Stimulated activated CD4-positive, alpha-beta T cell treated with anti-CD3 and anti-CD28 coated beads, Interleukin-12 subunit alpha, Interleukin-12 subunit beta, amount 100 ng/mL, for 24 hours (primary cell): ENCODE results near the gene LAT.
"Not testable (repeated sequence)": the region's sequence is repeated elsewhere in the genome, so short reads cannot be mapped to it uniquely, and the experiment has no call there.

Experiments used
- DNase-seq, 2 experiments: peaks; one replicate each; pipeline ENCODE4 v3.0.0-alpha.2; 2020; ENCODE audit warnings: low read depth in 2 of 2

The LAT gene

DNA sequence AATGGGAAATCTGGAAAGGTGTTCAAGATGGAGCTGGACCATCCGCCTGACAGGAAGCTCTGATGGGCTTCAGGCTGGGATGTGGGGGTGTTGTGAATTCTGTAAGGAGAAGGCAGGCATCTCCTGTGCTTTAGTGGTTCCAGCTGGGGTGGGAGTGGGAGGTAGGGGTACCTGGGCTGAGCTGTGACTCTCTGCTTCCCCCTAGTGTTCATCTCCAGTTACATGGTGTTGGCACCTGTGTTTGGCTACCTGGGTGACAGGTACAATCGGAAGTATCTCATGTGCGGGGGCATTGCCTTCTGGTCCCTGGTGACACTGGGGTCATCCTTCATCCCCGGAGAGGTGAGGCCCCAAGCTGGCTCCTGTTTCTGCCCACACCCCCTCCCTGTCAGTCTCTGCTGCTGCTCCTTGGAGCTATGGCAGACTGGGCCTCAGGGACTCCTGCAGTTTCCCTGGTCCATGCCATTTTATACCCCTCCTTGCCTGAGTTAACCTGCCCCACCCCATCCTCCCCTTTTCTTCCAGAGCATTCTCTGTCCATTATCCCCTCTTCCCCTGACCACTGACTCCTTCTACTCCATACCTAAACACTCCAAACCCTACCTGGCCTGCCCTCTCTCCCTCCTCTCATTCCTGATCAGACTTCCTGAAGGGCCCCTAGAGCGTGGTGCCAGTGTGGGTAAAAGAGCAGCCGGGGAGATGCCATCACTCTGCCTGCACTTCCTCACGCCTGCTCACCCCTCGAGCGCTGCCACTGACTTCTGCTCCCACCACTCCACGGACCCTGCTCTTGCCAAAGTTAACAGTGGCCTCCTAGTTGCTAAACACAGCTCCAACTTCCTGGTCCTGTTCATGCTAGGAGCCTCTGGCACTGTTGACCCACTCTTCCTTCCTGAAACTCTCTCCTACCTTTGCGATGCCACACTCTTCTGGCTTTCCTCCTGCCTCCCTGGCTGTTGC is 6.9 kb upstream of the LAT start:
- no peak for DNase-seq

DNA sequence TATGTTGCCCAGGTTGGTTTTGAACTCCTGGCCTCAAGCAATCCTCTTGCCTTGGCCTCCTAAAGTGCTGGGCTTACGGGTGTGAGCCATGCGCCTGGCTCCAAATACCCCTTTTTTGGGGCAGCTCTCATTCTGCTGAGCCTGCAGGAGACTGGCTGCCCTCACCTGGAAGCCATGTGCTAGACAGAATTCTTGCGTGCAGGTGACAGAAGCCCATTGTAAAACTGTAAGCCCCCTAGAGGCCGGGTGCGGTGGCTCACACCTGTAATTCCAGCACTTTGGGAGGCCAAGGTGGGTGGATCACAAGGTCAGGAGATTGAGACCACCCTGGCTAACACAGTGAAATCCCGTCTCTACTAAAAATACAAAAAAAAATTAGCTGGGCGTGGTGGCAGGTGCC is 4.5 kb upstream of the LAT start:
- DNase-seq: not testable (repeated sequence)

DNA sequence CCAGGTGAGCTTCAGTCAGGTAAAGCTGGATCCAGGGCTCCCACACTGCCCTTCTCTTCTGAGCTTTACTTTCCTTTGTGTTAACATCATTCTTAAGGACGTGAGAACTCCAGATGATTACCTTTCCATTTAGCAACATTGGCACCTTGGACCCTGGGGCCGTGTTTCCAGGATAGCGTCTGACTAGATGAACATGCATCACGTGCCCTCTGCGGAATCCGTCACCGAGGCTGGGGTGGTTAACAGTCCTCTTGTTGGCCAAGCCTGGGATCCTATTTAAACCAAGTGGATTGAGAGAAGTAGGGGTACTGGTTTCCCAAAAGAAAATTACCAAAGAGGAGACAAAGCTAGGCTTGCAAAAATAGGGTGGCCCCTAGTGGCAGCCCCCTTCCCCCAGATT is 3.9 kb upstream of the LAT start:
- no peak for DNase-seq

DNA sequence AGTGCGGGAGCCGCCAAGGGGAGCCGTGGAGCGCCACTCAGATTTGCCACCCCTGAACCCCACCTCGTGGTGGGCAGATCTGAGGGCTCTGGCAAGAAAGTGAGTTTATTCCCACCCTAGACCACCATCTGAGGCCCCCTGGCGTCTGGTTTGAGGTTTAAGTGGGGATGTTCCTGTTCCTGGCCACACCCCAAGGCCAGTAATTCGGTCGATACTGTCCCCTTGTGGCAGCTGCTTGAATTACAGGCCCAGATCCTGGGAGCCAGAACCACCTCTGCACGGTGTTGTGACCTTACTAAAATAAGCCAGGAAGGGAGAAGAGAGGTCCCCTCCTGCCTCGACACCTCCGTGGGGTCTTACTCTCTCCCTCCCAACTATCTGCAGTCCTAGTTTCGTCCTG is 3.3 kb upstream of the LAT start:
- DNase-seq: peak in 1 of 2 experiments; percentile 57

DNA sequence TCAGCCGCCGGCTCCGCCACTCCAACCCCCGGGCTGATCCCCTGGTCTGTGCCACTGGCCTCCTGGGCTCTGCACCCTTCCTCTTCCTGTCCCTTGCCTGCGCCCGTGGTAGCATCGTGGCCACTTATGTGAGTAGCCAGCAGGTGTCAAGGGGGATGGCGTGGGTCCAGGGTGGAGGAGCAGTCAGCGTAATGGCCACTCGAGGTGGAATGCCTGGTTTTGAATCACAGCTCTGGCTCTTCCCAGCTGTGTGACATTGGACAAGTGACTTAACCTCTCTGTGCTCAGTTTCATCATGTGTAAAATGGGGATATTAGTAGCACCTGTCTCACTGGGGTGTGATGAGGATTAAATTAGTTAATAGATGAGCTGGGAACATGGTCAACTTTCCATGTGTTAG is 2.4 kb upstream of the LAT start:
- DNase-seq: no peak

DNA sequence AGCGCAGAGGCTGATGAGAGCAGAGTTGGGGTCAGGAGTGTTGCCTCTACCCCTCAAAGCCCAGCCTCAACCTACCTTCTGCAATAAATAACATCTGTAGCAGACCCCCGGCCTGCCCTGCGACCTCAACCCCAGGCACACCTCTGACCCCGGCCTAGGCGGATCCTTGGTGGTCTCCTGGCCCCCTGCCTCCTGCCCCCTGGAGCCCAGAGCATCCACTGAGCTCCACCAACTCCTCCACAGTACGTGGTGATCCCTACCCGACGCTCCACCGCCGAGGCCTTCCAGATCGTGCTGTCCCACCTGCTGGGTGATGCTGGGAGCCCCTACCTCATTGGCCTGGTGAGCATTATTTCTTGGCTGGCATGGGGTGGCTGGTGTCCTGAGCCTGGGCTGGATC is 1.9 kb upstream of the LAT start:
- DNase-seq: no peak

DNA sequence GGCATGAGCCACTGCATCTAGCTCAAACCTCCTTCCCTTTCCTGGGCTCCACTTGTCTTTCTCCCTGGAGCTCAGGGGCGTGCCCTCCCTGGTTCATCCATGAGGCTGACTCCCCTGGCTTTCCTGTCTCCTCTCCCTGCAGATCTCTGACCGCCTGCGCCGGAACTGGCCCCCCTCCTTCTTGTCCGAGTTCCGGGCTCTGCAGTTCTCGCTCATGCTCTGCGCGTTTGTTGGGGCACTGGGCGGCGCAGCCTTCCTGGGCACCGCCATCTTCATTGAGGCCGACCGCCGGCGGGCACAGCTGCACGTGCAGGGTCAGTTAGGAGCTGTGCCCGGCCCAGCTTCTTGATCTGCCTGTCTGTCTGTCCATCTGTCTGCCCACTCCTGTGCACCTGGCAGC is 1.2 kb upstream of the LAT start:
- no peak for DNase-seq

DNA sequence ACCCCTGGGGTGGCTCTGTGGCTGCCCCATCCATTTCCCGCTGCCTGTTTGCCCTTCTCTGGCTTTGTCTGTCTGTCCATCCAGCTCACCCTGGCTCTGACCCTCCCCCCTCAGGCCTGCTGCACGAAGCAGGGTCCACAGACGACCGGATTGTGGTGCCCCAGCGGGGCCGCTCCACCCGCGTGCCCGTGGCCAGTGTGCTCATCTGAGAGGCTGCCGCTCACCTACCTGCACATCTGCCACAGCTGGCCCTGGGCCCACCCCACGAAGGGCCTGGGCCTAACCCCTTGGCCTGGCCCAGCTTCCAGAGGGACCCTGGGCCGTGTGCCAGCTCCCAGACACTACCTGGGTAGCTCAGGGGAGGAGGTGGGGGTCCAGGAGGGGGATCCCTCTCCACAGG is 761 bp upstream of the LAT start:
- no peak for DNase-seq

DNA sequence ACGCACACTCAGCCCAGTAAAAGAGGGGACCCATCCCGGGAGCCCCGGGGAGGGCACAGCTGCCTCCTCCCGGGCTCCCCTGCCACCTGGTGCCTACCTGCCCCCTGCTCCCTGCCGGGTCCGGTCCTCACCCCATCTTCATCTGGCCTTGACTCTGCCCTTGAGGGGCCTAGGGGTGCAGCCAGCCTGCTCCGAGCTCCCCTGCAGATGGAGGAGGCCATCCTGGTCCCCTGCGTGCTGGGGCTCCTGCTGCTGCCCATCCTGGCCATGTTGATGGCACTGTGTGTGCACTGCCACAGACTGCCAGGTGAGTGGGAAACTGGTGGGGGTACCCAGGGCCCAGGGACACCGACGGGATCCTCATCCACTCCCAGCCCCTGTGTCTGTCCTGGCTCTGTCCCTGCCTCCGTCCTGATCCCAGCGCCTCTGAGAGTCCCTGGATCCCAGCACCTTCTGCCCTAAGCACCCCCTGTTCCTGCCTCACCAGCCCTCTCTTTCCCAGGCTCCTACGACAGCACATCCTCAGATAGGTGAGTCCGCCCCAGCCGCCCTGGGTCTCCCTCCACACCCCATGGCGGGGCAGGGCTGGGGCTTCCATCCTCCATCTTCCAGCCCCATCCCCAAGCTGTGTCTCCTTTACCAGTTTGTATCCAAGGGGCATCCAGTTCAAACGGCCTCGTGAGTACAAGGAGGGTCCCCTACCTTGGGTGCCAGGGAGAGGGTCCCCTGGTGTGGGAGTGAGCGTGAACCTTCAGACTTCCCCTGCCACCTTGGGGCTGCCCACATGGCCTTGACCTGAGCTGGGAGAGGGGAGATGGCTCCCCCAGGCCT is 574 bp downstream of the LAT start:
- no peak for DNase-seq

DNA sequence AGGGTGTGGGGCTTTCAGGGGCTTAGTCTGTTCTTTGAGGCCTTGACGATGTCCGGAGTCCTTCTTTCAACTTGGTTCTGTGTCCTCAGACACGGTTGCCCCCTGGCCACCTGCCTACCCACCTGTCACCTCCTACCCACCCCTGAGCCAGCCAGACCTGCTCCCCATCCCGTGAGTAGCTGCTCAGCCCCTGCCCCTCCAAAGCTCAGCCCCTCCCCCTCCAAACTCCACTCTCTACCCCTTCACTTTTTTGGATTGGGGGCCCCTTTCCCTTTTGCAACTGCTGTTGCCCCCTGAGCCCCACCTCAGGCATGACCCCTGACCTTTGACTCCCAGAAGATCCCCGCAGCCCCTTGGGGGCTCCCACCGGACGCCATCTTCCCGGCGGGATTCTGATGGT is 1.2 kb downstream of the LAT start:
- DNase-seq: no peak

DNA sequence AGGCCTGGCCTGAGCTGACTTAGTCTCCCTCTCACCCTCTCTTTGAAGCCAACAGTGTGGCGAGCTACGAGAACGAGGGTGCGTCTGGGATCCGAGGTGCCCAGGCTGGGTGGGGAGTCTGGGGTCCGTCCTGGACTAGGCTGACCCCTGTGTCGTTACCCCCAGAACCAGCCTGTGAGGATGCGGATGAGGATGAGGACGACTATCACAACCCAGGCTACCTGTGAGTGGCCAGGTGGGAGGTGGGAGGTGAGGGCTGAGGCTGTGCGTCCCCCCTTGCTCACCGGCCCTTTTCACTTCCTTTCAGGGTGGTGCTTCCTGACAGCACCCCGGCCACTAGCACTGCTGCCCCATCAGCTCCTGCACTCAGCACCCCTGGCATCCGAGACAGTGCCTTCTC is 1.6 kb downstream of the LAT start:
- no peak for DNase-seq

DNA sequence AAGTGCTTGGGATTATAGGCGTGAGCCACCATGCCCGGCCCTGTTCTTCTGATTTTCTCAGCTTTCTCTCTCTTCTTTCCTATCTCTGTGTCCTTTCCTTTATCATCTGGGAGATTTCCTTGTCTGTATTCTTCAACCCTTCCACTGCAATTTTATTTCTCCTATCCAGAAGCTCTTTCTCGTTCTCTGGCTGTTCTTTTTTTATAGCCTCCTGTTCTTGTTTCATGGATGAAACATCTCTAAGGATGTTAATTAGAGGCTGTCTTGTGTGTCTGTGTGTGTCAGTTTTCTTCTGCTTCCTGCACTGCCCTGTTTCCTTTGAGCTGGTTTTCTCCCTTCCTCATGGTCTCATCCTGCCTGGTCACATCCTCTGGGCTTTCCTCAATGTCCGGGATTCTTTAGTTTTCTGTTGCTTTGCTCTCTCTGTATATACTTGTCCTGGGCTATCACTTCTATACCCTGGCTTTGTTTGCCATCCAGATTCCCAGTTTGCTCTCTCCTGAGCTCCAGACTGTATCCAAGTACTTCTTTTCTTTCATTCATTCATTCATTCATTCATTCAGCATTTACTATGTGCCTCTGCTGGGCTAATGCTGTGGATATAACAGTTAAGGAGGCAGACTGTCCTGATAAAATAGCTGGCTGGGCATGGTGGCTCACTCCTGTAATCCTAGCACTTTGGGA is 2.5 kb downstream of the LAT start:
- DNase-seq: no peak

DNA sequence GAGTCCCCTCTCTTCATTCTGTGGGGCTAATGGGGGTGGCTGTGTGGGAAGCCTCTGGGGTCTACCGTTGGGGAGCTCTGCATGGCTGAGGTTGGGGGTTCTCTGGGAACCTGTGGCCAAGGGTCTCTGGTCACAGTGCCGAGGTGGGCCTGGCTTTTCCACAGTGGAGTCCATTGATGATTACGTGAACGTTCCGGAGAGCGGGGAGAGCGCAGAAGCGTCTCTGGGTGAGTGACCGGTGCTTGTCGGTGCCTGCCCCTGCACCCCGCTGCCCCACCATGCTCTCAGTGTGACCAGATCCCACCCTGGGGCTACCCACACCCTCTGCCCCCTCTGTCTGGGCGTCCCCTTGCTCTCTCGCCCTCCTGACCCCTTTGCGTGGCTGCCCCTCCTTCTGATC is 4.5 kb downstream of the LAT start:
- no peak for DNase-seq

DNA sequence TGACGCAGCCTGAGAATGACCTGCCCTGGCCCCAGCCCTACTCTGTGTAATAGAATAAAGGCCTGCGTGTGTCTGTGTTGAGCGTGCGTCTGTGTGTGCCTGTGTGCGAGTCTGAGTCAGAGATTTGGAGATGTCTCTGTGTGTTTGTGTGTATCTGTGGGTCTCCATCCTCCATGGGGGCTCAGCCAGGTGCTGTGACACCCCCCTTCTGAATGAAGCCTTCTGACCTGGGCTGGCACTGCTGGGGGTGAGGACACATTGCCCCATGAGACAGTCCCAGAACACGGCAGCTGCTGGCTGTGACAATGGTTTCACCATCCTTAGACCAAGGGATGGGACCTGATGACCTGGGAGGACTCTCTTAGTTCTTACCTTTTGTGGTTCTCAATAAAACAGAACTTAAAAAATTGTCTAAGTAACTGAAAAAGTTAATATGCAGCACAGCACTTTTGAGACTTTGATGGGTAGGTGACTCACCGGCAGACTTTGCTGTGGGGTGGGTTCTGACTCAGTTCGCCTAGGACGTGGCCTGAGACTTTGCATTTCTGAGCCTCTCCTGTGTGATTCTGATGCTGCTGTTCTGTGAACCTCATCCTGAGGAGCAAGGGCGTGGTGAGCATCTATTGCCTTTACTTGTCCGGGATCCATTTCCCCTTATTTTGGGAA is 5.7 kb downstream of the LAT start:
- peak; percentile 45 to 63 for DNase-seq

DNA sequence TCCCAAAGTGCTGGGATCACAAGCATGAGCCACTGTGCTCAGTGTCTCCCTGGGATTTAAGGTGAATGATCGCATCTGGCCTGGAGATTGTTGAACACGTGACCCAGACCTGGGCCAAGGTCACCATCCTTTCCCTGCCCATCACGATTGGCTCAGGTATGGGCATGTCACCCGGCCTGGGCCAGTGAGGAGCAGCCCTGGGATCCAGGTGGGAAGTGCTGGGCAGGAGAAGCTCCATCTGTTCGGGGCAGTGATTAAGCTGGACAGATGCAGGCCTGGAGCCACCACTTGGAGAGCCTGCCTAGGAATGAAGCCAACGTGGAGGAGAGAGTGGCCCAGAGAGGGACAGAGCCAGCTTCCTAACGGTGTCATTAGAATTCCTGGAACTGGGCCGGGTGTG is 6.8 kb downstream of the LAT start:
- DNase-seq: no peak

DNA sequence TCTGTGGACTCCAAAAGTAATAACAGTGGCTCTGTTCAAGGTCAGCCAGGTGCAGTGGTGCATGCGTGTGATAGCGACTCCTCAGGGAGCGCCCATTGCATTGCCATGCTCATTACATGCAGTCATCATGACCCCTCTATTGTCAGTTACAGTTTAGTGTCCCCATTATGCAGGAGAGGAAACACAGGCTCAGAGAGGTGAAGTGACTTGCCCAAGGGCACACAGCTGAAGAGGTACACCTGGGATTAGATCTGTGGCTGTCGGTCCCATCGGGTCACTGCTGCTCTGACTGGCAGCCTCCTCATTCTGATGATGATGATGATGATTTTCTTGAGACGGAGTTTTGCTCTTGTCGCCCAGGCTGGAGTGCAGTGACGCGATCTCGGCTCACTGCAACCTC is 7.6 kb downstream of the LAT start:
- no peak for DNase-seq

DNA sequence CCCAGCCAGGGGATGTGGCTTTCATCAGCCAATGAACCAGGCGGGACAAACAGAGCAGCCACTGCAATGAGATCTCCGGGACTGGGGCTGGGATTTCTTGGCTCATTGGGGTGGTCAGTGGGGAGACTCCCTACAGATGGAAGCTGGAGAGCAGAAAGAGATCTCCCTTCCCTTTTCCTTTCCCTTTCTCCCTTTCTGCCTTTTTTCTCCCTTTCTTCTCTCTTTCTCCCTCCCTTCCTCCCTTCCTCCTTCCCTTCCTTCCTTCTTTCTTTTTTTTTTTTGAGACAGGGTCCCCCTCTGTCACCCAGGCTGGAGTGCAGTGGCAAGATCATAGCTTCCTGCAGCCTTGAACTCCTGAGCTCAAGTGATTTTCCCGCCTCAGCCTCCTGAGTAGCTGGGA is 14.0 kb downstream of the LAT start:
- DNase-seq: no peak

DNA sequence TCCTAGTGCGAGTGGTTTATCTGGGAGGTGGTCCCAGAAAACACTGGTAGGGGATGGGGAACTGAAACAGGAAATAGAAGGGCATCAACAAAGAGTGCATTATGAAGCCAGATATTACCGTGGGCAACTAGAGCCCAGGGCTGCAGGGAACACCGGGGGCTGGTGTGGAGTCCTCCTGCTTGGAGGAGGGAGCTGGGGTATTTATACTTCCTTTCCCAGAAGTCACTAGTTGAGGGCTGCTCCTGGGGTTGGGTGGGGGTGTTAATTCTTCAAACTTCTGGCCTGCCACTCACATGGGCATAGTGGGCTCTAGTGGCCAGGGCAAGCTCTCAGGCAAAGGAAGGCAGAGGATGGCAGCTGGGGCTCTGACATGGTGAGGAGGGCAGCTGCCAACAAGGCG is 14.7 kb downstream of the LAT start:
- DNase-seq: no peak

DNA sequence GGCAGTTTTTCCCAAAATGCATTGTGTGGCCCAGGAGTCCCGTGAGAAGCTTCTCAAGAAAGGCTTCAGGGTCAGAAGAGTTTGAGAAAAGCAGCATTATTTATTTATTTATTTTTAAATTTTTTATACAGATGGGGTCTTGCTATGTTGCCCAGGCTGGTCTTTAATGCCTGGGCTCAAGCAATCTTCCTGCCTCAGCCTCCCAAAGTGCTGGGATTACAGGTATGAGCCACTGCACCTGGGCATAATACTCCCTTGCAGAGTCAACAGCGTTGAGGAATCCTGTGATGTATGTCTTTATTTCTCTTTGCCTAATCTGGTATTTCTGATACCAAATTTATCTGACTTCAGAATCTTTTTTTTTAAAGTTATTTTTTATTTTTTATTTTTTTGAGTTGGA is 15.2 kb downstream of the LAT start:
- DNase-seq: no peak

DNA sequence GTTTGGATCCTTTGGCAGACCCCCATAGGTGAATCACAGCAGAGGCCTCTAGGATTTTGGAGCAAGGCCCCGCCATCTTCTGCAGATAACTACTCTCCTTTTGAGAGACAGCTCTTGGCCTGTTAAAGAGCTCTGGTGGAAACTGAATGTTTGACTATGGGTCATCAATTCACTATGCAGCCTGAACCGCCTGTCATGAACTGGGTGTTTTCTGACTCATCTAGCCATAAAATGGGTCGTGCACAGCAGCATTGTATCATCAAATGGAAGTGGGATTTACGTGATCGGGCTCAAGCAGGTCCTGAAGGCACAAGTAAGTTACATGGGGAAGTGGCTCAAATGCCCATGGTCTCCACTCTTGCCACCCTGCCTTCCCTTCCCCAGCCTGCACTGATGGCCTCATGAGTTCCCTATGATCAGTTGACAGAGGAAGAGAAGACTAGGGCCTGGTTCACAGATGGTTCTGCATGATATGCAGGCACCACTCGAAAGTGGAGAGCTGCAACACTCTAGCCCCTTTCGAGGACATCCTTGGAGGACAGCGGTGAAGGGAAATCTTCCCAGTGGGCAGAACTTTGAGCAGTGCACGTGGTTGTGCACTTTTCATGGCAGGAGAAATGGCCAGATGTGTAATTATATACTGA is 19.8 kb downstream of the LAT start:
- not testable (repeated sequence) for DNase-seq
